Endothelial cell of umbilical vein (primary cell): ENCODE data around the gene IDUA. TPM values are rescaled to one million over a fixed set of nuclear protein-coding genes. Genes with fewer than 3 reads are reported as not detected.

Source experiments
- BruUV-seq: library from RNA; stranded (reverse); fragments of 400-500 nt; replicated peaks from 2 replicates; lab custom pipeline; 2021; lab: Mats Ljungman, UMichigan
- CTCF ChIA-PET: fragments of 300-600, 350-600 bp; sonication (Branson Sonifier 250); formaldehyde crosslinking; loops from one replicate; lab custom pipeline; 2021; ENCODE audit warnings: antibody characterized with exemption, inconsistent platforms; lab: Charles Lee
- POLR2A ChIA-PET: fragments of 300-600, 350-600 bp; sonication (Branson Sonifier 250); formaldehyde crosslinking; loops from one replicate; lab custom pipeline; 2021; ENCODE audit warnings: antibody characterized with exemption, inconsistent platforms; lab: Charles Lee
- DNase-seq: peaks from one replicate; pipeline ENCODE4 v3.0.0-alpha.2; 2011; ENCODE audit warnings: low read depth, low spot score
- FAIRE-seq: peaks from 2 replicates; lab custom pipeline; 2011; peaks lifted over from hg19 to GRCh38; lab: Jason Lieb, UNC
- H2AFZ ChIP-seq: 2 replicates; pipeline ENCODE4 v1.6.0; 2012; ENCODE audit warnings: low read depth, low read length, control low read depth, inconsistent platforms
- H3K27ac ChIP-seq: 2 replicates; pipeline ENCODE4 v1.5.1; 2011; ENCODE audit warnings: low read depth, mild to moderate bottlenecking, control low read depth, low read length, moderate library complexity; ENCODE audit not compliant: insufficient read depth
- H3K27me3 ChIP-seq, 2 experiments: 2 replicates each; pipeline versions ENCODE4 v1.6.0 to v1.6.1; 2011; ENCODE audit warnings: low read length in 2 of 2, mixed read lengths in 1 of 2; ENCODE audit not compliant: control insufficient read depth in 2 of 2, insufficient read depth in 2 of 2
- H3K36me3 ChIP-seq, 2 experiments: 2 replicates in 1 of 2; 3 replicates in 1 of 2; pipeline ENCODE4 v1.5.1; 2011; ENCODE audit warnings: low read length in 2 of 2, mild to moderate bottlenecking in 1 of 2, moderate library complexity in 1 of 2; ENCODE audit not compliant: control insufficient read depth in 2 of 2, insufficient read depth in 2 of 2; ENCODE audit errors: extremely low read depth in 1 of 2
- H3K4me1 ChIP-seq: 3 replicates; pipeline ENCODE4 v1.5.1; 2011; ENCODE audit warnings: mild to moderate bottlenecking, low read length; ENCODE audit not compliant: control insufficient read depth, insufficient read depth; ENCODE audit errors: extremely low read depth
- H3K4me2 ChIP-seq: 2 replicates; pipeline ENCODE4 v1.6.1; 2011; ENCODE audit warnings: low read length, control low read depth, mixed read lengths; ENCODE audit not compliant: insufficient read depth
- H3K4me3 ChIP-seq, 3 experiments: fragments of 200-600 bp in 1 of 3; sonication (generic), shearing (Covaris generic) in 1 of 3; replicated peaks in 1 of 3; 2 replicates each; pipeline ENCODE4 v1.5.1; 2011 to 2016; ENCODE audit warnings: control low read depth in 3 of 3, low read length in 3 of 3, mild to moderate bottlenecking in 2 of 3, inconsistent platforms in 1 of 3, low read depth in 1 of 3, moderate library complexity in 1 of 3; ENCODE audit not compliant: insufficient read depth in 1 of 3
- H3K79me2 ChIP-seq: 2 replicates; pipeline ENCODE4 v1.6.0; 2012; ENCODE audit warnings: low read length, inconsistent platforms; ENCODE audit not compliant: control insufficient read depth, insufficient read depth
- H3K9ac ChIP-seq: replicated peaks from 2 replicates; pipeline ENCODE3; 2011; ENCODE audit warnings: low read length, control low read depth; ENCODE audit not compliant: insufficient read depth; ENCODE audit errors: extremely low read depth
- H3K9me1 ChIP-seq: replicated peaks from 3 replicates; pipeline ENCODE4 v1.6.0; 2011; ENCODE audit warnings: mild to moderate bottlenecking, low read length; ENCODE audit not compliant: control insufficient read depth, insufficient read depth; ENCODE audit errors: extremely low read depth
- H3K9me3 ChIP-seq: replicated peaks from 2 replicates; pipeline ENCODE4 v1.5.1; 2012; ENCODE audit warnings: low read length, inconsistent platforms; ENCODE audit not compliant: control insufficient read depth, insufficient read depth
- H4K20me1 ChIP-seq: replicated peaks from 2 replicates; pipeline ENCODE3; 2011; ENCODE audit warnings: mild to moderate bottlenecking, low read length; ENCODE audit not compliant: control insufficient read depth, insufficient read depth; ENCODE audit errors: extremely low read depth
- EZH2 ChIP-seq: IDR thresholded peaks from 2 replicates; pipeline ENCODE4 v1.6.1; 2012; ENCODE audit warnings: borderline replicate concordance, low read depth, mild to moderate bottlenecking, moderate library complexity, low read length, inconsistent platforms; ENCODE audit not compliant: severe bottlenecking
- FOS ChIP-seq: IDR thresholded peaks from 2 replicates; pipeline ENCODE4 v1.6.1; 2011; ENCODE audit warnings: mild to moderate bottlenecking, low read length, moderate library complexity, borderline replicate concordance; ENCODE audit not compliant: insufficient read depth
- GATA2 ChIP-seq: IDR thresholded peaks from 2 replicates; pipeline ENCODE4 v1.7.0; 2011; ENCODE audit warnings: low read depth, mild to moderate bottlenecking, moderate library complexity, mixed read lengths, low read length; ENCODE audit not compliant: insufficient read length, insufficient read depth
- JUN ChIP-seq: IDR thresholded peaks from 2 replicates; pipeline ENCODE4 v1.6.1; 2011; ENCODE audit warnings: borderline replicate concordance, low read depth; ENCODE audit not compliant: insufficient read length, insufficient read depth
- MYC ChIP-seq: IDR thresholded peaks from one replicate; pipeline ENCODE4 v1.6.1; 2011; ENCODE audit warnings: mild to moderate bottlenecking, low read depth, low read length
- POLR2A ChIP-seq: IDR thresholded peaks from 2 replicates; pipeline ENCODE4 v1.6.1; 2012; ENCODE audit warnings: low read depth, mild to moderate bottlenecking, control low read depth, low read length
- POLR2AphosphoS5 ChIP-seq: IDR thresholded peaks from 2 replicates; pipeline ENCODE4 v1.6.1; 2012; ENCODE audit warnings: low read depth, mild to moderate bottlenecking, control low read depth, low read length, moderate library complexity; ENCODE audit not compliant: insufficient read depth
- dilution Hi-C: fragments of 300-500 bp; cut with MboI; formaldehyde crosslinking; loops from one replicate; pipeline ENCODE4 v1.15.0; 2019; ENCODE audit warnings: low sequenced_read_pairs; ENCODE audit not compliant: extremely low pct_ligation_motif_present
- intact Hi-C: fragments of 100-400 bp; cut with micrococcal nuclease; formaldehyde crosslinking; loops from one replicate; pipeline ENCODE4 v1.10.0; 2022
- polyA plus RNA-seq, 4 experiments: library from polyadenylated mRNA; depleted of rRNA in 3 of 4; stranded (reverse) in 3 of 4; unstranded in 1 of 4; fragments of >200 nt; gene quantifications; 2 replicates each; pipeline versions ENCODE4 v1.2.1 to v1.2.3, GENCODE V29; 2011 to 2012; ENCODE audit warnings: missing spikeins in 1 of 4
- total RNA-seq: library from RNA; stranded (reverse); gene quantifications from 2 replicates; pipeline ENCODE4 v1.2.3, GENCODE V29; 2021
- TF ChIP-seq, protein P1 (sequence below): IDR thresholded peaks from 2 replicates; pipeline ENCODE4 v1.6.1; 2011; ENCODE audit not compliant: insufficient read depth, insufficient read length
- TF ChIP-seq, protein P2 (sequence below), 2 donors: IDR thresholded peaks; 1 replicate in 1 of 2; 2 replicates in 1 of 2; pipeline ENCODE4 v1.5.1; 2011; ENCODE audit warnings: low read length in 2 of 2, mild to moderate bottlenecking in 2 of 2, moderate library complexity in 2 of 2, control low read depth in 1 of 2, inconsistent platforms in 1 of 2, low read depth in 1 of 2; ENCODE audit not compliant: insufficient read depth in 1 of 2; ENCODE audit errors: extremely low read depth in 1 of 2

Gene IDUA
- total and polyA plus RNA-seq, 2 donors (not counting 3 experiments of a cell fraction or from before 2014, with no cell fraction given), result 19.1 to 34.1 TPM

DNA sequence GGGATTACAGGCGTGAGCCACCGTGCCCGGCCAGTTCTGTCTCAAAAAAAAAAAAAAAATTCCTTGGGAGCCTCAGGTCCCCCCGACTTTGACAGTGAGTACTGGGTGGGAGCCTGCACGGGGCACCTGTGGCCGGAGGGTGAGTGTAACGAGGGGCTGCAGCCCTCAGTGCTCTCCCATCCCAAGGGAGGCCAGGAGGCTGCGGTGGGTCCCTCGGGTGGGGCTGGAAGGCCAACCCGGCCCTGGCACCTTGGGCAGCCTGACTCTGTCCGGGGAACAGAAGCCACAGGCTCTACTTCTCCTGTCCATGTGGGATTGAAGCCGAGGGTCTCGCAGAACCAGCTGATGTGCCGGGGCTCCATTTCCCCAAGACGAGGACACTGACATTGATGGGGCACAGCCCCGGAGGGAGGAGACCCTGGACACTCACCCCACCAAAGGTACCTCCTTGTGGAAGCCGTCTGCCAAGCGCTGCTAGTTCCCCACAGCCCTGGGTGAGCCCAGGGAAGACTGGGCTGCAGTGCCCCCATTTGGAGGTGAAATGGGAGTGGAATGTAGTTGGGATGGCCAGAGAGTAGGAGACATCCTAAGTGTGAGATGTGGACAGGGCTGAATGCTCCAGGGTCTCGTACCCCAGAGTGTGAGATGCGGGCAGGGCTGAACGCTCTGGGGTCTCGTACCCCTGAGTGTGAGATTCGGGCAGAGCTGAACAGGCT, 8.6 kb downstream of the IDUA start:
- Histone ChIP-seq H3K27ac (no peak overlapping the region), H4K20me1 (no peaks in the 10 kb centered on the region), H3K9ac (no peak overlapping the region), H3K9me3 (no peaks in the 10 kb centered on the region), H3K36me3 (no peaks in the 10 kb centered on the region), H3K79me2 (no peaks in the 10 kb centered on the region), H2AFZ (no peak overlapping the region), H3K4me2 (no peak overlapping the region), H3K4me3 (no peak overlapping the region), H3K4me1 (peaks cover 3% of the 10 kb centered on the region), H3K27me3 (peaks cover 17 to 20% of the 10 kb centered on the region in 2 experiments), H3K9me1 (no peaks in the 10 kb centered on the region)
- FAIRE-seq (no peak), DNase-seq (no peak)
- ChIA-PET POLR2A (no interaction called here), CTCF (no interaction called here)
- dilution Hi-C loops (no loop called here), intact Hi-C loops (no loop called here)
- no TSS peak for BruUV-seq
- TF ChIP-seq FOS (no peak), POLR2A (no peak), EZH2 (no peak), POLR2AphosphoS5 (no peak), JUN (no peak), MYC (no peak), GATA2 (no peak)
- TF ChIP-seq, protein P1, sequence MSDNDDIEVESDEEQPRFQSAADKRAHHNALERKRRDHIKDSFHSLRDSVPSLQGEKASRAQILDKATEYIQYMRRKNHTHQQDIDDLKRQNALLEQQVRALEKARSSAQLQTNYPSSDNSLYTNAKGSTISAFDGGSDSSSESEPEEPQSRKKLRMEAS, result no peak
- TF ChIP-seq, protein P2, sequence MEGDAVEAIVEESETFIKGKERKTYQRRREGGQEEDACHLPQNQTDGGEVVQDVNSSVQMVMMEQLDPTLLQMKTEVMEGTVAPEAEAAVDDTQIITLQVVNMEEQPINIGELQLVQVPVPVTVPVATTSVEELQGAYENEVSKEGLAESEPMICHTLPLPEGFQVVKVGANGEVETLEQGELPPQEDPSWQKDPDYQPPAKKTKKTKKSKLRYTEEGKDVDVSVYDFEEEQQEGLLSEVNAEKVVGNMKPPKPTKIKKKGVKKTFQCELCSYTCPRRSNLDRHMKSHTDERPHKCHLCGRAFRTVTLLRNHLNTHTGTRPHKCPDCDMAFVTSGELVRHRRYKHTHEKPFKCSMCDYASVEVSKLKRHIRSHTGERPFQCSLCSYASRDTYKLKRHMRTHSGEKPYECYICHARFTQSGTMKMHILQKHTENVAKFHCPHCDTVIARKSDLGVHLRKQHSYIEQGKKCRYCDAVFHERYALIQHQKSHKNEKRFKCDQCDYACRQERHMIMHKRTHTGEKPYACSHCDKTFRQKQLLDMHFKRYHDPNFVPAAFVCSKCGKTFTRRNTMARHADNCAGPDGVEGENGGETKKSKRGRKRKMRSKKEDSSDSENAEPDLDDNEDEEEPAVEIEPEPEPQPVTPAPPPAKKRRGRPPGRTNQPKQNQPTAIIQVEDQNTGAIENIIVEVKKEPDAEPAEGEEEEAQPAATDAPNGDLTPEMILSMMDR (IDR thresholded peaks at IDR 0.05; ENCODE audit: extremely low read depth in 1 of 2, insufficient read depth in 1 of 2, low read depth in 1 of 2, low read length in 2 of 2), result no peak
